Ascending aorta (tissue), 2 donors: ENCODE measurements around the gene AQP3. TPM values are rescaled to one million over a fixed set of nuclear protein-coding genes. Genes with fewer than 3 reads are reported as not detected.

Experiments used
- DNase-seq, 2 donors: peaks; one replicate each; pipeline ENCODE4 v3.0.0-alpha.2; 2019; ENCODE audit warnings: low spot score in 2 of 2
- H3K27ac ChIP-seq, 2 donors: fragments of 200-600 bp; sonication (generic); one replicate each; pipeline ENCODE4 v1.5.1; 2016 to 2017; ENCODE audit warnings: mild to moderate bottlenecking in 1 of 2
- H3K27me3 ChIP-seq: fragments of 200-600 bp; sonication (generic); one replicate; pipeline ENCODE4 v1.5.1; 2017
- H3K36me3 ChIP-seq, 2 donors: fragments of 200-600 bp; sonication (generic); one replicate each; pipeline ENCODE4 v1.5.1; 2016
- H3K4me1 ChIP-seq, 2 donors: fragments of 200-600 bp; sonication (generic); one replicate each; pipeline ENCODE4 v1.5.1; 2016 to 2017; ENCODE audit warnings: mild to moderate bottlenecking in 1 of 2
- H3K4me3 ChIP-seq, 2 donors: fragments of 200-600 bp; sonication (generic); one replicate each; pipeline ENCODE4 v1.5.1; 2016 to 2017; ENCODE audit warnings: mild to moderate bottlenecking in 1 of 2
- H3K9me3 ChIP-seq, 2 donors: fragments of 200-600 bp; sonication (generic); one replicate each; pipeline ENCODE4 v1.5.1; 2016
- CTCF ChIP-seq, 3 experiments: fragments of 200-600 bp in 2 of 3; fragments of 450-650 bp in 1 of 3; sonication (generic) in 2 of 3; IDR thresholded peaks; one replicate each; pipeline ENCODE4 v1.5.1; 2016 to 2019; ENCODE audit warnings: antibody characterized with exemption in 3 of 3, mild to moderate bottlenecking in 1 of 3, moderate library complexity in 1 of 3
- intact Hi-C: fragments of 100-400 bp; cut with DNase I; formaldehyde crosslinking; loops from one replicate; pipeline ENCODE4 v1.15.1; 2023
- total RNA-seq: library from RNA; depleted of rRNA; stranded (reverse); fragments of >200 nt; gene quantifications from one replicate; pipeline ENCODE4 v1.1.0, GENCODE V29; 2016

AQP3 gene
- total RNA-seq, 1 donor from 2014 or later = 12.7 TPM

GRCh38 chr9:33453999-33454660 is 6.7 kb upstream of the AQP3 start:
- no peak overlapping the region for H3K4me3 ChIP-seq
- H3K9me3 ChIP-seq = no peaks in the 10 kb centered on the region
- no peak overlapping the region for H3K27ac ChIP-seq
- no peak for TF ChIP-seq CTCF (IDR thresholded peaks at IDR 0.05)
- intact Hi-C loops = no loop called here
- H3K4me1 ChIP-seq = no peaks in the 10 kb centered on the region
- no peaks in the 10 kb centered on the region for H3K36me3 ChIP-seq
- no peak for DNase-seq
- H3K27me3 ChIP-seq = no peaks in the 10 kb centered on the region

GRCh38 chr9:33453286-33453860 is 6.0 kb upstream of the AQP3 start:
- no peaks in the 10 kb centered on the region for H3K36me3 ChIP-seq
- no peak for TF ChIP-seq CTCF (IDR thresholded peaks at IDR 0.05)
- H3K4me3 ChIP-seq = no peak overlapping the region
- intact Hi-C loops = no loop called here
- H3K27me3 ChIP-seq = no peaks in the 10 kb centered on the region
- no peaks in the 10 kb centered on the region for H3K4me1 ChIP-seq
- no peak overlapping the region for H3K27ac ChIP-seq
- no peak for DNase-seq
- no peaks in the 10 kb centered on the region for H3K9me3 ChIP-seq

- no peaks in the 10 kb centered on the region for H3K27me3 ChIP-seq
- H3K36me3 ChIP-seq = no peaks in the 10 kb centered on the region
- no peak for DNase-seq
- H3K27ac ChIP-seq = no peak overlapping the region
- TF ChIP-seq CTCF (IDR thresholded peaks at IDR 0.05) = peak in 2 of 3 experiments; percentile 36 to 39
- no peak overlapping the region for H3K4me3 ChIP-seq
- H3K4me1 ChIP-seq = no peaks in the 10 kb centered on the region
- no peaks in the 10 kb centered on the region for H3K9me3 ChIP-seq
- intact Hi-C loops = no loop called here
Observed at GRCh38 chr9:33452828-33453271, 5.5 kb upstream of the AQP3 start.

GRCh38 chr9:33450621-33451146 is 3.3 kb upstream of the AQP3 start:
- Histone ChIP-seq H3K36me3 (no peaks in the 10 kb centered on the region), H3K27me3 (no peaks in the 10 kb centered on the region), H3K4me3 (no peak overlapping the region), H3K27ac (no peak overlapping the region), H3K4me1 (peaks cover 3 to 7% of the 10 kb centered on the region in 2 donors), H3K9me3 (no peaks in the 10 kb centered on the region)
- intact Hi-C loops = no loop called here
- no peak for DNase-seq
- no peak for TF ChIP-seq CTCF (IDR thresholded peaks at IDR 0.05)

GRCh38 chr9:33449715-33450114 is 2.3 kb upstream of the AQP3 start:
- TF ChIP-seq CTCF (IDR thresholded peaks at IDR 0.05) = no peak
- DNase-seq = no peak
- Histone ChIP-seq H3K27ac (no peak overlapping the region), H3K4me3 (no peak overlapping the region), H3K36me3 (no peaks in the 10 kb centered on the region), H3K4me1 (peaks cover 3 to 7% of the 10 kb centered on the region in 2 donors), H3K9me3 (no peaks in the 10 kb centered on the region), H3K27me3 (no peaks in the 10 kb centered on the region)
- intact Hi-C loops = no loop called here
